Measurements from ENCODE around the gene MCUB.

- TF ChIP-seq TARDBP (IDR thresholded peaks at IDR 0.05) (no peak), FOXK2 (IDR thresholded peaks at IDR 0.05) (no peak)
These were observed 40.4 kb downstream of the MCUB start for GRCh38 chr4:109600431-109600830.
